Stimulated activated CD4-positive, alpha-beta T cell treated with anti-CD3 and anti-CD28 coated beads, Interleukin-4, amount 100 ng/mL, for 1 hour (primary cell): ENCODE measurements around the gene SMYD1.

ENCODE experiments used
- DNase-seq: peaks from one replicate; pipeline ENCODE4 v3.0.0-alpha.2; 2020

The SMYD1 gene

DNA sequence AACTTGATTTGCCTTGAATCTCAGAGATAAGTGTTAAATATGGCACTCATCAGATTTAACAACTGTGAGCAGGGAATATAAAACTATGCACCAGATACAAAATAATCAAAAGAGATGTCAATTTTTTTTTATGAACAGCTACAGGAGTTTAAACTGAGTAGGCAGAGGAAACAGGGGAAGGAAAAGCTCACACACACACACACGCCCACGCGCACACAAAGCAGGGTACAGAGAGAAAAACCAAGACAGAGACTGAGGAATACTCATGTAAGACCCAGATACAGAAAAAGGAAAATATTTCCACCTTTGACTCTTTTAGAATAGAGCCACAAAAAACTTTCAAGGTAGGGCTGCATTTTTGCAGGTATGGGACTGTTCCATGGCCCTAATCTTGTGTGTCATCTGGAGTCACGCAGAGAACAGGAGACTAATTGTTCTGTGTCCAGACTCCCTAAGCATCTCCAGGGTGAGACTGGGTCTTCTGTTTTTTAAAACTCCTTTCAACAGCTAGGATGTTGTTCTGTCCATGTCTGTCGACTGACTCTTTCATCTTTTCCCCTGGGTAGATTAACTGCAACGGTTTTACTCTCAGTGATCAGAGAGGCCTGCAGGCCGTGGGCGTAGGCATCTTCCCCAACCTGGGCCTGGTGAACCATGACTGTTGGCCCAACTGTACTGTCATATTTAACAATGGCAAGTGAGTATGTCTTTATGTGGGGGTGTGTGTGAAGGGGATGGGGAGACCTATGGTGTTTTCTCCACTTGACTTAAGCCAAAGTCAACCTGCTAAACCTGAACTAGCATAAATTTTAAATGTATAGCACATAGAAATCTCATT lies 23.0 kb downstream of the SMYD1 start:
- DNase-seq: peak; percentile 60

DNA sequence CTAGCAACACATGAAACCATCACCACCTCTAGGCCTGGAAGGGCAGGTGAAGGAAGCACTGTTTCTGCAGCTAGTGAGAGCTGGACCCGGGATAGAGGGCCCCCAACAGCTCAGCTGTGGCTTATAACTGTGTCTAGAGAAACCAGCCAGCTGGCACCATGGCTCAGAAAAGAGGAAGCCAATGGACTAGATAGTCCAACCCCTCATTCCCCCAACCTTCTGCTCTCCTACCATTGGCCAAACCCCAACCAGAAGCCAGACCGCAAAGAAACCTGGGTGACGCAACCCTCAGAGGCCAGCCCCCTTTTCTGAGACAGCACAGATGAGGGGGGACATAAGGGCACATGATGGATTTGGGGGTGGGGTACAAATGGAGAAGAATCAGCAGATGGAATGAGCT lies 24.3 kb downstream of the SMYD1 start:
- no peak for DNase-seq

DNA sequence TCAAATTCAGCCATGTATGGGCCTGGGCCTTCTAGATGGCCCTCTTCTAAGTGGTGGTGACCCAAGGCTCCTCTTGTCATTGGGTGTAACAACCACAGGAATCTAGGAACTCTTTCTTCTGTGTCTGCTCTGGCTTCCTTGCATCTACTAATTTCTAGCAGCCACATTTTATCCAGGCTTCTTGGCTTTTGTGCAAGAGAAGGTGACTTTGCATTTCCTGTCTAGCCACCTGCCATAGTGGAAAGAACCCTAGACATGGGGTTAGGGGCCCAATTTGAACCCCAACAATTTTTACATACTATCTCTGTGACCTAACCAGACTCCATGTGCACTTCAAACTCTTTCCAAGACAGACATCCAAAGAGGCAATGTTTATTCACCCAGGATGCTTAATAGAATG lies 25.1 kb downstream of the SMYD1 start:
- no peak for DNase-seq

DNA sequence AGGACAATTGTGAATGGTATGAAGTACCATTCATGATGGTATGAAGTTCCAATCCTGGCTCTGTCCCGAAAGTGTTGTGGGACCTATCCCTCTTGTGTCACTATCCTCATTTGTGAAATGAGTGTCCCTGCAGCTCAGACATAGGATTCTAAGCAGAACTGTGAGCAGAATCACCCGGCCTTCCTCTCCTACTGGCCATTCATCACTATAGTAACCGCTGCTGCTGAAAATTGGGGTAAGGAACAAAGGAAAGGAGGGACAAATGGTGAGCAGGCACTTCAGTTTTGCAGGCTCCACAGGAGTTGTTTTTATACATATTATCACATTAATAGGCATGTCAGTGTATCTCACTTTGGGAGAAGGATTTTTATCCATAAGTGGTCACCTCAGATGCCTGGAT lies 27.4 kb downstream of the SMYD1 start:
- DNase-seq: no peak

DNA sequence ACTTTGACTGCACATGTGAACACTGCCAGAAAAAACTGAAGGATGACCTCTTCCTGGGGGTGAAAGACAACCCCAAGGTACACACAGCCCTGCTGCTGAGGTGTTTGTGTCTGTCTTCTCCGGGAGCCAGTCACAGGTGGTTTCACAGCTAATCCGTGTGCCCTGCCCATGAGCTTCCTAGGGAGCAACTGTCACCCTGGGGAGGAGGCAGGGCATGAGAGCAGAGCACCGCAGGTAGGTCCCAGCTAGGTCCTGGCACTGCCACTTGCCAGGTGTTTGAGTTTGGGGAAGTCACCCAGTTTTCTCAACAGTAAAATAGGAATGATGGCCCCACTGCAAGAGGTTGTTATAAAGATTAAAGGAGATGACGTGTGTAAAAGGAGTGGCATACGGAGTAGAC lies 29.1 kb downstream of the SMYD1 start:
- DNase-seq: no peak

DNA sequence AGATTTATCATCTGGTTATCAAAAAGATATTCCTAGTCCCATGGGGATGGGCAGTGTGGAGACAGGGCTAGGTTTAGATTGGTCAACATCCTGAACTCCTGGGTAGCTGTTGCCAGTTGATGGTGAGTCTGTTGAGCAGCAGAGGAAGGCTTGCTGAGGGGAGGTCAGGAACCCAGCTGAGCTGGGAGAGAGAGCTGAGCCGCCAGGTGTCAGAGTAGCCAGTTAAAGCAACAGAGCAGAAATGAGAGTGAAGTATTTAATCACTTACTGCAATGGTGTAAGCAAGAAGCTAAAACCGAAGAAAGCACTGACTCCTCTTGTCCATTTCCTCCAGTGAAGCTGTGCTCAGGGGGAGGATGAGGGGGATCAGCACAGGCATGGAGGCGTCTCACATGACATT lies 29.6 kb downstream of the SMYD1 start:
- DNase-seq: no peak

DNA sequence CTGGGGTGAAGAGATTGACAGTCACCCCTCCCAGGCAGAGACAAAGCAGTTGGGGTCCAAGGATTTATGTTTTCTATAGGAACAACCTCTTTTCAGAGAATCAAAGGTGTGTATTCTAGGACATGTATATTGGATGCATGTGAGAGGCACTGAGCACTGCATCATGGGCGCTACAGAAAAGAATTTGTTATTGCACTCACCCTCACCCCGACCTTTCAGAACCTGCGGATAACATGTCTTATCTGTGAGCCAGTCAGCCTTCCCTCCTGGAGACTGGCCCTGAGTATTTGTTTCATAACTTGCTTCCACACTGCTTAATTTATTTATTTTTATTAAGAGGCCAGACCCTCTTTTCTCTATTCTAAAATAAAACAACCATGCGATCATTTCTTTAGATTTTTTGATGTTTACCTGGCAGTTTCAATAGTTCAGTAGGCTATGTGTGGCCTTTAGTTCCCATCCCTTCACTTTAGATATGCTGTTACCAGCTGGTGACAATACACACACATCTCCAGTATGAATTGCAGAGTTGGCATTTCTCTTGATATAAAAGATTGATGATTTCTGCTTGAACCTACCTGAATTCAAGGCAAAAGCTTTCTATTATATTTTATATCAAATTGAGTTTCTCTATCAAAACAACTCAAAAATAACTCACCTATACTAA lies 30.4 kb downstream of the SMYD1 start:
- DNase-seq: no peak

DNA sequence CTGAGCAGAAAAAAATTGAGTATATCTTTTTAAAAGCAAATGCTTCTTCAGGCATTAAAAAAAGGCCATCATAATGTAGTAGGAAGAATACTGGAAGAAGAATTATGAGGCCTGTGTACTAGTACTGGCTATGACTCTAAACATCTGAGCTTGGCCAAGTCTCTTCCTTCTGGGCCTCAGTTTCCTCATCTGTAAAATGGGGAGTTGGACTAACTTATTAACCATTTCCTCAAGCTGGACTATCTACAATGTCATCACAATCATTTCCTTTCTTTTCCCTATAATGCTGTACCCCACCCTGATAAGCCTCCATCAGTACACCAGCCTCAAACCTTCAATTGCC lies 30.9 kb downstream of the SMYD1 start:
- no peak for DNase-seq

DNA sequence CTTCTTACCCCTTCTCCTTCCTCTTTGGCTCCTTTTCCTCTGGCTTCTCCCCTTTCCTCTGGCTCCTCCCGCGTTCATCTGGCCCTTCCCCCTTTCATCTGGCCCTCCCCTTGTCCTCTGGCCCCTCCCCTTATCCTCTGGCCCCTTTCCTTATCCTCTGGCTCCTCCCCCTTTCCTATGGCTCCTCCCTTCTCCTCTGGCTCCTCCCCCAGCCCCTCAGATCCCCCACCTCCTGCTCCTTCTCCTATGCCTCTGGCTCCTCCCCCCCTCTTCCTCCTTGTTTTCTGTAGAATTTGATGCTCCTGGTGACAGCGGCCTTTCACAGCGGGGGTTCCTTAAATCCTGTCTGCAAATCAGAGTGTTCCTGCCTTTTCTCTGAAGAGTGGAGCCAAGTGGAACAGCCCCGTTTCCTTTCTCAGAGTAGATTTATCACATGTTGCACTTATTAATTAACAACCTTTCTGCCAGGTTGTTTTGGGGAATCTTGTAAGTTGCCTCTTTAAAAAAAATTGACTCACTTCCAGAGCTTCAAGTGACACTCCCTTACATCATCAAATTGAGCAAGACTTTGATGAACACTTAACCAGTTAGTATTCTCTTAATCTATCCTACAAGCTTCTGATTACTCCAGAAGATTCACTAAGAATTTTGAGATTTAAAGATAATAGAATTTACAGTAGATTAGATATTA lies 32.3 kb downstream of the SMYD1 start:
- DNase-seq: no peak

DNA sequence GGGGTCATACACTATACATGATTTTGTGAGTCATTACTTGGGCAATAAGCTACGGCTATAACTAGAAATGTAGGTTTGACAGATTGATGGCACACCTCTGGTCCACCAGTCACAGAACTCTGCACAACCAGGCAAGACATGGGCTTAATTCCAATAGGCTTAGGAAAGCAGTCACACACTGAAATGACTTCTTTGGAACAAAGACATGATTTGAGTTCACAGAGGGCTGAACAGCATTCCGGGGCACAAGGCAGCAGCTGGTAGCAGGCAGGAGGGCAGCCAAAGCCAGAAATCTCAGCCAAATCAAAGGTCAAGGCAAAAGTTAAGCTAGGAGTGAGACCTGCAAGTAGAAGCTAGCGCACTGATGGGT lies 32.8 kb downstream of the SMYD1 start:
- DNase-seq: no peak

DNA sequence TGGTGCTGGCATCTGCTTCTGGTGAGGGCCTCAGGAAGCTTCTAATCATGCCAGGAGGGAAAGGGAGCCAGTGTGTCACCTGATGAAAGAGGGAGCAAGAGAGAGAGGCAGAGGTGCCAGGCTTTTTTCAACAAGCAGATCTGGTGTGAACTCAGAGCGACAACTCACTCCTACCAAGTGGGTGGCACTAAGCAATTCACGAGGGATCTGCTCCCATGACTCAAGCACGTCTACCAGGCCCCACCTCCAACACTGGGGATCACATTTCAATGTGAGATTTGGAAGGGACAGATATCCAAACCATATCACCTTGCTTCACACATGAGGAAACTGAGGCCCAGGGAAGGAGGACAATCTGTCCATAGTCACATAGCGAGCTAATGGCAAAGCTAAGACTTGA lies 41.2 kb downstream of the SMYD1 start:
- DNase-seq: no peak

DNA sequence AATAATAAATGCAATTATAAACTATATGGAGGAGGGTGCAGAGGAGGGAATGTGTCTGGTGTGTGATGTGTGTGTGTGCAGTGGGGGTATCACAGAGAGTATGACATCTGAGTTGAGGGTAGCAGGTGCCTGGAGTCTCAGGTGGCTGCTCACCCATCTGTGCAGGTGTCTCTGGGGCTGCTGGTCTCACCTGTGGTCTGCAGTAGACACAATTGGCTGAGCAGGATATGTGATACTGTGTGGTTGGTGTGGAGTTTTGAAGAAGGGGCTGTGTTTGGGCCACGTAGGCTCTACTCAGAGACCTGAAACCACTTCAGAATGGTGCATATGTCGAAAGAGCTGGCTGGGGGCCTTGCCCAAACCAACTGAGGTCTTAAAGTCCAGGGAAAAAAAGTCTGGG lies 43.2 kb downstream of the SMYD1 start:
- no peak for DNase-seq

DNA sequence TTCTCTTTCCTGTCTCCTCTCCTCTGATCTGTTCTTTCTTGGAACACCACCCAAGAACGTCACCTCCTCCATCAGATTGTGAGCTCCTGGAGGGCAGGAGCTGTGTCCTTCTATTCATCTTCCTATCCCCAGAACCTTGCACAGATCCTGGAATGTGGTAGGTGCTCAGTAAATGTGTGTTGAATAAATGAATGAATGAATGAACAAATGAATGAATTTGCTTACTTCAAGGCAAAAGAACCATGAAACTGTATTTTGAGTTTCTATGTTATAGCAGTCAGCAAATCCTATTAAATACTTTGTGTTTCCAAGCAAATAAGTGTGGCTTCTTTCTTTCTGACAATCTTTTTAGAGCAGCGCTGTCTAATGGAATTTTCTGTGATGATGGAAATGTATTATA lies 45.4 kb downstream of the SMYD1 start:
- no peak for DNase-seq

DNA sequence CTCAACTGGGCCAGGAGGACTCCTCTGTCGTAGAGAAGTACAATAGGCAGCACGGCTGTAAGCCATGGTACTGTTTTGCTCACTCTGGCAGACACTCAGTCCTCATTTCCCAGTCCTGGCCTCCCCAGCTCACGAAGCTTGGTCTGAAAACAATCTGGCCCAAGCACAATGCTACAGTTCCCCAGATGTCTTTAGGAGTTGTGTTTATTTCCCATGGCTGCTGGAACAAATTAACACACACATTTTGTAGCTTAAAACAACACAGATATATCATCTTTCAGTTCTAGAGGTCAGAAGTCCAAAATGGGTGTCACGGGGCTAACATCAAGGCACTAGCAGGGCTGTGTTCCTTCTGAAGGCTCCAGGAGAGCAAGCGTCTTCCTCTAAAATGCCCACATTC lies 47.3 kb downstream of the SMYD1 start:
- no peak for DNase-seq

DNA sequence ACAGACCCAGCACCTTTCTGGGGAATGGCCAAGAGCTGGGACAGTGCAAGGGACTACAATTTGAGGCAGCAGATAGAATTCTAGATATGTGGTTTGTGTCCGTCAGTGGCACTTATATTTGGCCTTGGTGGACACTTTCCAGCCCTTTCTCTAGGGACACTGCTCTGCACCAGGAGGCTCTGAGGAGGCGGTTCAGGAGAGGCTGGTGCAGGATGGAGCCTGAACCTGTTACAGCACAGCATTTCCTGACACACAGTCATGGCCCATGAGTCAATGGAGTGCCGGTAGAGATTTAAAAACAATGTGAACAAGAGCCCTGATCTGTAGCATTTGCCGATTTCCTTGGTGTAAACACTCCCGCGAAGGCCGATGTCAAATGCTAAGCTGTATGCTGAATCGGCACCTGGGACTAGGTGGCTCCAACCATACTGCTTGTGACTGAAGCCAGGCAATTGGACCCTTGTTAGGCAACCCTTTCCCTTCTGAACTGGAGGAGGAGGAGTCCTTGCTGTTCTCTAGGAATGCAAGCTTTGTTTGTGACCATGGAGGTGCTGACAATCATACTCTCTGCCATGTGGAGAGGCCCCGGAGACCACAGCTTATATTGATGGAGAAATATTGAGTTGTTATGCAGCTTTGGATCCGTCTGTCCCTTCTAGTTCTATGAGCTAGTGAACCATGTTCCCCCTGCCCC lies 48.3 kb downstream of the SMYD1 start:
- DNase-seq: no peak

DNA sequence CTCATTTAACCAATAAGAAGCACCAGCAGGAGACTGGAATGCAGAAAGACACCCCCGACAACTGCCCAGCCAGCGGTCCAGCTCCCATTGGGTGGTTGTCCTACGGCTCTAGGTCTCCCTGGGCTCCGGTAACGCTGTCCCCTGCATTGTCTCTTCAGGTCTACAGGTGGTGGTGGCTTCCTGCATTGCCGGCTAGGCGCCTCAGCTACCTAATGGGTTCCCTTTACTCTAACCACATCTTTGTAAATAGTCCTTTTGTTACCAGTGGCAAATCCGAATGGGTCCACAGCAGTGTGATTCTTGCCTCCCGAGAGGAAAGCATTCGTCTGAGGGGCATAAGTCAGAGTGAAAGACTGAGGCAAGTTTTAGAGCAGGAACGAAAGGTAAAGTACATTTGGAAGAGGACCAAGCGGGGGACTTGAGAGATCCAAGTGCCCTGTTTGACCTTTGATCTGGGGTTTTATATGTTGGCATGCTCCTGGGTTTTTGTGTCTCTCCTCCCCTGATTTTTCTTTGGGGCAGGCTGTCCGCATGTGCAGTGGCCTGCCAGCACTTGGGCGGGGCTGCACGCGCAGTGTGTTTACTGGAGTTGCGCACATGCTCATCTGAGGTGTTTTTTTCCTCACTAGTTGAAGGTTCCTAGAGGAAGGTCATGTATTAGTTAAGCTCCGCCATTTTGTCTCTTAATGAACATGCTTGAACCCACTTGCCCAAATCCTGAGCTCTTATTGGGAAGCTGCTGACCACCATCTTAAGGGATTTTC lies 49.2 kb downstream of the SMYD1 start:
- no peak for DNase-seq

DNA sequence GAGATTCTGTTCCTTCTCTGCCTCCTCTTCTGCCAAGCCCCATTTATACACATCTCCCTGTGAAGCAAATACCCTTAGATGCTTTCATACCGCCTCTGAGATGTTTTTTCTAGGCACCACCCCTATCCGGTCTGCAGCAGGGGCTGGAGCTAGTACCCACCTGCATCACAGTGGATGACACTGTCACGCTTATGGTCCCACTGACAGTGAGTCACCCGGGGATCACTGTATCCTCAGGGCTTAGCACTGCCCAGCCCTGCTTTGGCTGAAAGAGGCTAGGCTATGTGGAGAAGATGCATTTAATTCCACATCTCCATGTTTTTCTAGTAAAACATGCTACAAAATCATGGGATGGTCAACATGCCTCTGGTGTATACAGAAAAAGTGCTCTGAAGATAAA lies 50.3 kb downstream of the SMYD1 start:
- DNase-seq: no peak

DNA sequence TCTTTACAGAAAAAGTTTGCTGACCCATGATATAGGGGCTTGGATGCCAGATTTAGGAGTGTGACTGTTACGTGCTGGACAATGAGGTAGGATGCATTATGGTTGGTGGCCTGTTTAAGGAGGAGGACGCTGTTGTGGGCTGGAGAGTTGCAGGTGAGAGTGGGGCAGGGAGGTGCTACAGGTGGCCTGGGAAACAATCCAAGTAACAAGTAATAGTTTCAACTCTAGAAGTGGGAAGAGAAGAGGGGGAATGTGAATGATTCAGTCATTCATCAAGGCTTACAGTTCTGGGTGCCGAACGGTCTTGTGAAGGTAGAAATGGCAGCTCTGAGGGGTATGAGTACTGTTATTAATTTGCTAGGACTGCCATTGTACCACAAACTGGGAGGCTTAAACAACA lies 54.1 kb downstream of the SMYD1 start:
- DNase-seq: no peak

DNA sequence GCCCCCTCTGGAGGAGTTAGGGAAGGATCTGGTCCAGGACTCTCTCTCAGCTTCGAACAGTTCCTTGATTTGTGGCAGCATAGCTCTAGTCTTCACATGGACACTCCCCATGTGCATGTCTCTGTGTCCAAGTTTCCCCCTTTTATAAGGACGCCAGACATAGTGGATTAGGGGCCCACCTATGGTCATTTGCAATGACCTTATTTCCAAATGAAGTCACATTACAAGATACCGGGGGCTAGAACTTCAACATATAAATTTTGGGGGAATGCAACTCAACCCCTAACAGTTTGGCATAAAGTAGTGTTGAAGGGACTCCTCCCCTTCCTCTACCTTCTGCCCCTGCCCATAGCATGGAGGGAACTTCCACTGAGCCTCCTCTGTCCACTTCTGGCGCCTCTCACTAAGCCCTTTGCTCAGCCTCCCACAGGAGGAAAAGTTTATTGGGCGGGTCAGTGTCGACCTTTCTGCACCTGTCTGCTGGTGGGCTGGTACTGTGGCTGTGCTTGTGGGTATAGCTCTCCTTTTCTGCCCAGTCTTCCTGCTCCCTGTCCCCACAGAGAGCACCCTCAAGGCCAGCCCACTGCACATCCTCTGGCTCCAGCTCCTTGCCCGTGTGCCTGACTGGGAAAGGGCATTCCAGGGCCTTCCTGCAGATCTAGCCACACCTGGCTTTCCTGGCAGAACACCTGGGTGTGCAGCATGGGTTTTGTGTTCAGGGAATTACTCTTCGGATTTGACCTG lies 54.7 kb downstream of the SMYD1 start:
- DNase-seq: no peak

DNA sequence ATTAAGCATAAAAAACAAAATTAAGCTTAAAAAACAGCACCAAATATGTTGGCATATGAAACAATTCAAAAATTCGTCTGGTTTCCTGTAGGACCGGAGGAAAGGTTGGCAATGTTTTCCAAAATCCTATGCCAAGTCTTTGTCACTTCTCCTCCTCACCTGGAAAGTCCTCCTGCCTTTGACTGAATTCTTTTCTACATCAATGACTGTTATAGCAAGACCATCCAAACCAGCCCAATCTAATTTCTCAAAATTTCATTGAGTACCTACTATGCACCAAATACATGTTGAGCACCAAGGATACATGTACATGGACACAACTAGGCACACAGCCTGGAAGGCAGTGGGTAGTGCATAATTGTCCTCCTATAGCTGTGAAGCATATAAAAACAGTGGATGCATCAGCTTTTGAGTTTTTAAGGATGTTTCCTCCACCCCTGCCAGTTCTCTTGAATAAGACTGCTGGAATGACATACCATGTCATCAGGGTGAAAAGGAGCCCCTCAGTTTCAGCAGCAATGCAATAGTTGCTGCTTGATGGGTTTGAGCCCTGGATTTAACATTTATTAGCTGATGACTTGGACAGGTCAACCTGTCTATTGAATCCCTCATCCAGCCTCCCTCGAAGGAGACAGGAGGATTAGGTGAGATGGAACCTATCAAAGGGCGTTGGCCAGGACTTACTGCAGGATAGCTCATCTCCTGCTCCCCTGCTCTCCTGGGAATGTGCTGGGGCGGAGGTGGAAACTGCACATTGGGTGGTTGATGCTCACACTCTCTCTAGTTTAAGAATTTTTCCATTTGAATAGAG lies 55.7 kb downstream of the SMYD1 start:
- no peak for DNase-seq
